Esophagus (tissue), 2 donors: ENCODE measurements around the gene TEX51. TPM values are rescaled to one million over a fixed set of nuclear protein-coding genes. Genes with fewer than 3 reads are reported as not detected.

ENCODE experiments used
- H3K27ac ChIP-seq, 2 donors: one replicate each; pipeline ENCODE4 v1.5.1; 2013; ENCODE audit warnings: low read depth in 2 of 2, mild to moderate bottlenecking in 2 of 2, inconsistent platforms in 1 of 2, low read length in 1 of 2, moderate library complexity in 1 of 2
- H3K27me3 ChIP-seq, 2 donors: one replicate each; pipeline ENCODE4 v1.6.1; 2013; ENCODE audit warnings: low read length in 2 of 2, control low read depth in 1 of 2, mild to moderate bottlenecking in 1 of 2; ENCODE audit not compliant: insufficient read depth in 2 of 2, control insufficient read depth in 1 of 2
- H3K36me3 ChIP-seq, 2 donors: one replicate each; pipeline ENCODE4 v1.6.1; 2013; ENCODE audit warnings: low read length in 1 of 2; ENCODE audit not compliant: control insufficient read depth in 2 of 2, insufficient read depth in 2 of 2
- H3K4me1 ChIP-seq, 2 donors: one replicate each; pipeline ENCODE4 v1.6.1; 2013; ENCODE audit warnings: low read length in 1 of 2; ENCODE audit not compliant: control insufficient read depth in 2 of 2, insufficient read depth in 2 of 2
- H3K4me3 ChIP-seq, 2 donors: one replicate each; pipeline ENCODE4 v1.5.1; 2013; ENCODE audit warnings: low read length in 2 of 2, mild to moderate bottlenecking in 2 of 2, low read depth in 1 of 2, moderate library complexity in 1 of 2
- H3K9me3 ChIP-seq, 2 donors: one replicate each; pipeline ENCODE4 v1.6.1; 2013; ENCODE audit warnings: mild to moderate bottlenecking in 2 of 2, low read depth in 1 of 2, low read length in 1 of 2, moderate library complexity in 1 of 2; ENCODE audit not compliant: control insufficient read depth in 2 of 2, insufficient read depth in 1 of 2
- WGBS, 2 donors: extraction: QIAGEN DNeasy Blood & Tissue Kit; methylation state at CpG; one replicate each; pipeline ENCODE4 v1.1.7; 2013; 5-methylcytosine and 5-hydroxymethylcytosine counted together
- polyA plus RNA-seq, 2 donors: library from polyadenylated mRNA; stranded (reverse); fragments of 200-250 nt; gene quantifications; one replicate each; pipeline ENCODE4 v1.2.3, GENCODE V29; 2013
- donor health status: healthy with polysubstance abuse.
- donor health status: Bipolar disorder and iron deficiency.

Gene TEX51
- polyA plus RNA-seq, 2 donors, result not detected

DNA sequence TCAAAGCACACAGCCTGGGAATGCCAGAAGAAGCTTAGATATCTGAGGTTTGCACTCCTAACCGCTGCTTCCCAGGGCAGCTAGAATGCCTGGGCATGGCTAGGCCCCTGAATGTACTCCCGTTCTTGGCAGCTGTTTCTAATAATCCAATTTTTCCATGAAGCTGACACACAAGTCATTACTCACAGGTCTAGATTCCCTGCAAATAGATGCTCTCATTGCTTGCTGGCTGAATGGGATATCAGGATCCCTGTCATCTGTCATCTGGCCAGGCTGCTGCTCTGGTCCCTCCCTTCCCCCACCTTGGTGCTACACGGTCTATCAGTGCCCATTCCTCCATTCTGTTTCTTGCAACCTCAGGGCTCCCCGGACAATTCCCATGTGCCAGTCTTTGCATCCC, 40.7 kb upstream of the TEX51 start:
- Histone ChIP-seq H3K27me3 (no peaks in the 10 kb centered on the region), H3K27ac (no peak overlapping the region), H3K36me3 (no peaks in the 10 kb centered on the region), H3K4me1 (no peaks in the 10 kb centered on the region), H3K4me3 (no peak overlapping the region), H3K9me3 (no peaks in the 10 kb centered on the region)
- 73 to 78% methylated on average over 4 of the region's 4 CpGs for WGBS, 2 donors

DNA sequence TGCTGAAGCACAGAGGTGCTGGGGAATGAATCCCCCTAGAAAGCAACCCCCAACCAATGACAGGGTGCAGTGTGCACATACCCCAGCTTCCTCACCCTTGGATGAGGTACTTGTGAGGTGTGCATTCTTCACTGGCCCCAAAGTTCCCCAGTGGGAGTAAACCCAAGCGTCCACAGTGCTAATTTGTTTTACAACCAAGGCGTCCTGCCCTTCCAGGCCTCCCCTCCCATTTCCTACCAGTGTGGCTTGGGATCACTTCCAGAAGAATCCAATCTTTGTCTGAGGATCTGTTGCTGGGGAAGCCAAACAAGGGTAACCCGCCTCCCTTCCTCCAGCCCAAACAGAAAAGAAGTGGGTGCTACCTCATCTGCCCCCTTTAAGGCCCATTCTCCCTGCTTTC, 40.3 kb upstream of the TEX51 start:
- Histone ChIP-seq H3K27me3 (no peaks in the 10 kb centered on the region), H3K9me3 (no peaks in the 10 kb centered on the region), H3K36me3 (no peaks in the 10 kb centered on the region), H3K4me3 (no peak overlapping the region), H3K4me1 (no peaks in the 10 kb centered on the region), H3K27ac (no peak overlapping the region)
- 54 to 56% methylated on average over 3 of the region's 3 CpGs for WGBS, 2 donors

DNA sequence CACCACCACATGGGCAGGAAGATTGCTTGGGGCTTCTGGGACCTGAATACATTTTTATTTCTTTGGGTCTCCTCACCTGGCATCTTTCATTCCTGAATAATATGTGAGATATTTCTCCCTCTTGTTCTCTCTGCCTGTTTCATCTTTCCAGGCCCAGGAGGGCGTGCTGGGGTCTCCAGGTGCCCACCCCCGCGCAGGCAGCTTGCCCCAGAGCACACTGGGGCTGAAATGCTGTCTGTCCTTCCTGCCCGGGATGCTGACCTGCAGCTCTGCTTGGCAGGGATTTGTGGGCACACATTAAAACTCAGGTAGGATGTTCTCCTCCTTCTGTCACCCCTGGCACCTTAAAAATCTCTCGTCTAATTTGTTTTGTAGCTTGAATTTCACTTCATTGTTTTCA, 39.7 kb upstream of the TEX51 start:
- H3K27me3 ChIP-seq, result no peaks in the 10 kb centered on the region
- no peak overlapping the region for H3K27ac ChIP-seq
- no peaks in the 10 kb centered on the region for H3K4me1 ChIP-seq
- WGBS, 2 donors, result 42 to 56% methylated on average over 5 of the region's 5 CpGs
- no peaks in the 10 kb centered on the region for H3K9me3 ChIP-seq
- H3K4me3 ChIP-seq, result no peak overlapping the region
- no peaks in the 10 kb centered on the region for H3K36me3 ChIP-seq

DNA sequence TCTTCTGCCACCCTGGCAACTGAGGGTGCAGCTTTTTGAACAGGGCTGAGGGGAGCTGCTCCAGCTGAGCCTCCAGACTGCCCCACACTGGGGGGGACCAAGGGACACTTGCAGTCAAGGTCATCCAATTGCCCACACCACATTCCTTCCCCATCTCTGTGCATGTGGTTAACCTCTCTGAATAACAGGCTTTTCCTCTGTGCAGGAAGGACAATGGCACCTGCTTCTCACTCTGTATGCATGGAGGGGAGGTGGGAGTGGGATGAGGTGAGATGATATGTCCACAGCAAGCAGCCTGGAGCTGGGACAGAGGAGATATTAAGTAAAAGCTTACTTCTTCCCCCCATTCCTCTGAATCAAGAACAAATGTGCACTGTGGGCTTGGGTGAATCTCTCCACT, 39.1 kb upstream of the TEX51 start:
- H3K4me3 ChIP-seq, result no peak overlapping the region
- H3K27me3 ChIP-seq, result no peaks in the 10 kb centered on the region
- H3K9me3 ChIP-seq, result no peaks in the 10 kb centered on the region
- no peak overlapping the region for H3K27ac ChIP-seq
- no peaks in the 10 kb centered on the region for H3K4me1 ChIP-seq
- H3K36me3 ChIP-seq, result no peaks in the 10 kb centered on the region

DNA sequence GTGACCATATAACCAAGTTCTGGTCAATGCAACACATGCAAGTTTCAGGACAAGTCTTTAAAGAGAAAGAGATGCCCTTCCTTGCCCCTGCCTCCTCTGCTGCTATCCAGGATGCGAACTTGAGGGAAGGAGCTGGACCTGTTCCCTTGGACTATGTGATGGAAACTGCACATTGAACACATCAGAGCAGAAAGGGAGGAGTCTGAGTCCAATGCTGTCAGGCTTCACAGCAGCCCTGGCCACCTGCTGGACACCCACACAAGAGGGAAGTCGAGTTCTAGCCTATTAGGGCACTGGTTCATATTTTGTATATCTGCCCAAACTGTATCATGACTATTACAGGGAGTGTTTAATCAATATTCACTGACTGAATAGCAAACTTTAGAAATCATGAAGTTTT, 38.3 kb upstream of the TEX51 start:
- 61 to 64% methylated on average over 2 of the region's 2 CpGs for WGBS, 2 donors

DNA sequence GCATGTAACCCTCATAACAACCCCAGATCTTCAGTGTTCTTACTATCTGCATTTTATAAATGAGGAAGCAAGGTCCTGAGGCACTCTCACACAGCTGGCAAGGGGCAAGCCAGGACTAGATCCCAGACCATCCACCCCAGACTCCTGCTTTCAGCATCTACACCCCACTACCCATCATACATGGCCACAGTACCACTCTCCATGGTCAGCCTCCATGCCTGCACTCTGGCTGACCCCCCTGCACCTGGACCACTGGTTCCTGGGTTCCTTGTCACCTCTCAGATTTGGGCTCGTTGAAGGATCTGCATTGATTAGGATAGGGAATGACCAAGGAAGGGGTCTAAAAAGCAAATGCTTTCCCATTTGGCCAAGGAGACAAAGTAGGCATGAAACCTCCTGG, 36.0 kb upstream of the TEX51 start:
- no peaks in the 10 kb centered on the region for H3K27me3 ChIP-seq
- H3K9me3 ChIP-seq, result no peaks in the 10 kb centered on the region
- no peaks in the 10 kb centered on the region for H3K36me3 ChIP-seq
- H3K4me1 ChIP-seq, result no peaks in the 10 kb centered on the region
- WGBS, 2 donors, result 53 to 62% methylated on average over 1 of the region's 1 CpG
- H3K4me3 ChIP-seq, result no peak overlapping the region
- H3K27ac ChIP-seq, result no peak overlapping the region

More for the DNA sequence above, 38.3 kb upstream of the TEX51 start:
- Histone ChIP-seq H3K27me3 (no peaks in the 10 kb centered on the region), H3K4me1 (no peaks in the 10 kb centered on the region), H3K36me3 (no peaks in the 10 kb centered on the region), H3K9me3 (no peaks in the 10 kb centered on the region), H3K27ac (no peak overlapping the region), H3K4me3 (no peak overlapping the region)

DNA sequence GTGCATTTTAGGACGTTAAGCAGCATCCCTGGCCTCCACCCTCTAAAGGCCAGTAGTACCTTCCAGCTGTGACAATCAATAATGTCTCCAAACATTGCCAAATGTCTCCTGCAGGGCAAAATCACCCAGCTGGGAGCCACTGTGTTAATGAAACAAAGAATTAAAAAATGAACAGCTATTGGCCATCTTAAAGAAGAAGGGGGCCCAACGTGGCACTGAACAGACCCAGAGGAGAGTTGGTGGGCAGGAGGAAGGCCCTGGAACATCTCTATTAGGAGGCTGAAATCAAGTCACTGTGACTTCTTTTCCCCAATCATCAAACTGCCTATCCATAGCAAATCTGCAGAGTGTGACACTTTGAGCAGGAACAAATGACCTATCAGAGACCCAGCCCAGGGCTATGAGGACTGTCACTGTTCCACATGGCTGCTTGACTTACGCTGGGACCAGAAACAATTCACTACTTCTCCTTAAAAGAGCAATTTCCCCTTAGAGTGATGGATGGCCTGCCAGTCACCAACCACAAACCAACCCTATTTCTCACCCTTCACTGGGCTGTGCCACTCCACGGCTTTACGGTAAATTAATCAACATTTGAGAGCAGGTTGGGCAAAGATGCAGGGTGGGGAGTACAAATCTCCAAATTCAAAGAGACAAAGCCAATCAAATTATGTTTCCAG, 35.2 kb upstream of the TEX51 start:
- H3K27me3 ChIP-seq, result no peaks in the 10 kb centered on the region
- H3K4me3 ChIP-seq, result no peak overlapping the region
- no peaks in the 10 kb centered on the region for H3K4me1 ChIP-seq
- H3K36me3 ChIP-seq, result no peaks in the 10 kb centered on the region
- H3K9me3 ChIP-seq, result no peaks in the 10 kb centered on the region
- WGBS, 2 donors, result 51 to 56% methylated on average over 5 of the region's 5 CpGs
- no peak overlapping the region for H3K27ac ChIP-seq

DNA sequence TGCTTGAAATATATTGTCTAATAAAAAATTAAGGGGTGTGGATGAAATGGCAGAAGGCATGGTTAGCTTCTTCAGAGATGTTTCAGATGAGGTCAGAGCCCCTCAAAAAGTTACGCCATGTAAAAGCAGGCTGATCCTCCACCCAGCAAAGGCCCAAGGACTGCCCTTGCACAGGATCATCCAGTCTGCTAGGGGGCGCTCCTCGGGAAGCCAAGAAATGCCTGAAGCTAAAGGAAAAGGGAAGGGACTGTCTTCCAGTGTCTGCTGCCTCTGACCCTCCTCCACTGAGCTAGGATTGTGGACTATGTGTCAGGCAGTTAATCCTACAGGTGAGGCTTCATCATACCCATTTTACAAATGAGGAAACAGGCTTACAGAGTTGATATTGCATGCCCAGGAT, 33.8 kb upstream of the TEX51 start:
- Histone ChIP-seq H3K4me3 (no peak overlapping the region), H3K9me3 (no peaks in the 10 kb centered on the region), H3K27me3 (no peaks in the 10 kb centered on the region), H3K4me1 (no peaks in the 10 kb centered on the region), H3K36me3 (no peaks in the 10 kb centered on the region), H3K27ac (no peak overlapping the region)
- 68 to 77% methylated on average over 3 of the region's 3 CpGs for WGBS, 2 donors

DNA sequence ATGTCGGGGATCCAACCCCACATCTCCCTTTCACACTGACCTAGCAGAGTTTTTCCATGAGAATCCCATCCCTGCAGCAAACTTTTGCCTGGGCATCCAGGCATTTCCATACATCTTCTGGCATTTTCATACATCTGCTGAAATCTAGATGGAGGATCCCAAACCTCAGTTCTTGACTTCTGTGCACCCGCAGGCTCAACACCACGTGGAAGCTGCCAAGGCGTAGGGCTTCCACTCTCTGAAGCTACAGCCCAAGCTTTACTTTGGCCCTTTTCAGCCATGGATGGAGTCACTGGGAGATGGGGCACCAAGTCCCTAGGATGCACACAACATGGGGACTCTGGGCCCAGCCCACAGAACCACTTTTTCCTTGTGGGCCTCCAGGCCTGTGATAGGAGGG, 32.2 kb upstream of the TEX51 start:
- H3K4me3 ChIP-seq, result no peak overlapping the region
- no peaks in the 10 kb centered on the region for H3K36me3 ChIP-seq
- no peak overlapping the region for H3K27ac ChIP-seq
- H3K9me3 ChIP-seq, result no peaks in the 10 kb centered on the region
- H3K27me3 ChIP-seq, result no peaks in the 10 kb centered on the region
- 89 to 90% methylated on average over 4 of the region's 4 CpGs for WGBS, 2 donors
- no peaks in the 10 kb centered on the region for H3K4me1 ChIP-seq

DNA sequence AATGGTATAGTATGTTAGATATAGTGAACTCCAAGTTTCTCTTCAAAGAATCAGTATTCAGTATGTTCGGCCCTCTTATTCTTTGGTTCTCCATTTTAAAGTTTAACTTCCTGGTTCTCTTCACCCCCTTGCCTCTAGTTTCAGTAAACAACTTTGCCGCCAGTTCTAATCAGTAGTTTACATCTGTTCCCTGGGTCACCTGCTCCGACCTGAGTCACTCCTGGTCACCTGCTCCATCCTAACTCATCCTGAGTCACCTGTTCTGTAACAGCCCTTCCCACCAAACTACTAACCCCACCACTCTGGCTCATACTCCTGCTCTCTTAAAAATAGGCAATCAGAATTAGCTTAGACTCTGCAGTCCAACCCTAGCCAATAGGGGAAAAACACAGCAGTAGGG, 23.7 kb upstream of the TEX51 start:
- Histone ChIP-seq H3K4me1 (no peaks in the 10 kb centered on the region), H3K4me3 (no peak overlapping the region), H3K36me3 (no peaks in the 10 kb centered on the region), H3K27me3 (no peaks in the 10 kb centered on the region), H3K27ac (no peak overlapping the region), H3K9me3 (peaks cover 0 to 3% of the 10 kb centered on the region in 2 donors)
- WGBS, 2 donors, result 71 to 72% methylated on average over 3 of the region's 3 CpGs
